ENCODE measurements around the gene DROSHA. TPM values are rescaled to one million over a fixed set of nuclear protein-coding genes. Genes with fewer than 3 reads are reported as not detected.
A peak's percentile ranks its signal among the peaks of the same experiment; 100 is the strongest.

Gene DROSHA
- total RNA-seq, 6 experiments from 2014 or later, result 13.0 to 21.0 (median 18.5) TPM

DNA sequence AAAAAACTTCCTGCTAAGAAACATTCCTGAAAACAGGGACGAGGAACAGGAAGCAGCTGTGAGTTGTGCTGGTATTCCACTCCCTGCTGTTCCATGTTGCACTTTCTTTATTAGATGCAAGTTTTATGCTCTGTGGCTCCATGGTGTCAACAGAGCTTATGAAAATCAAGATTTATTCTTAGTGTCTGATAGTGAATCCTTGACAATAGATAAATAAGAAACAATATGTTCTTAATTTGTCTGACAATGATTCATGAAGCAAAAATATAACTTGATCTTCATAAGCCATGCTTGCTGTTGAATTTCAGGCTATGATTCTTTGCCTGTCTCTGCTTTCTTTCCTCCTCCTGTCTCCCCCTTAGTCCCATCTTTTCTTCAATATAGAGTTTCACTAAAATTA, 119.6 kb downstream of the DROSHA start:
- peaks cover 0 to 17% (median 2%) of the 10 kb centered on the region in 4 donors for H3K36me3 ChIP-seq
- 44% methylated on average over 1 of the region's 1 CpG for WGBS (ENCODE audit: insufficient coverage, low coverage, low lambda C conversion rate, missing lambda C conversion rate)
- TF ChIP-seq, protein P1, sequence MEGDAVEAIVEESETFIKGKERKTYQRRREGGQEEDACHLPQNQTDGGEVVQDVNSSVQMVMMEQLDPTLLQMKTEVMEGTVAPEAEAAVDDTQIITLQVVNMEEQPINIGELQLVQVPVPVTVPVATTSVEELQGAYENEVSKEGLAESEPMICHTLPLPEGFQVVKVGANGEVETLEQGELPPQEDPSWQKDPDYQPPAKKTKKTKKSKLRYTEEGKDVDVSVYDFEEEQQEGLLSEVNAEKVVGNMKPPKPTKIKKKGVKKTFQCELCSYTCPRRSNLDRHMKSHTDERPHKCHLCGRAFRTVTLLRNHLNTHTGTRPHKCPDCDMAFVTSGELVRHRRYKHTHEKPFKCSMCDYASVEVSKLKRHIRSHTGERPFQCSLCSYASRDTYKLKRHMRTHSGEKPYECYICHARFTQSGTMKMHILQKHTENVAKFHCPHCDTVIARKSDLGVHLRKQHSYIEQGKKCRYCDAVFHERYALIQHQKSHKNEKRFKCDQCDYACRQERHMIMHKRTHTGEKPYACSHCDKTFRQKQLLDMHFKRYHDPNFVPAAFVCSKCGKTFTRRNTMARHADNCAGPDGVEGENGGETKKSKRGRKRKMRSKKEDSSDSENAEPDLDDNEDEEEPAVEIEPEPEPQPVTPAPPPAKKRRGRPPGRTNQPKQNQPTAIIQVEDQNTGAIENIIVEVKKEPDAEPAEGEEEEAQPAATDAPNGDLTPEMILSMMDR (IDR thresholded peaks at IDR 0.05), result no peak
- TF ChIP-seq POLR2A (IDR thresholded peaks at IDR 0.05), result no peak

GRCh38 chr5:31410089-31410488, 121.8 kb downstream of the DROSHA start:
- Histone ChIP-seq H3K9me3 (no peaks in the 10 kb centered on the region), H3K4me3 (no peak overlapping the region), H3K27ac (no peak overlapping the region), H3K4me1 (no peaks in the 10 kb centered on the region), H3K36me3 (peaks cover 0 to 38% (median 2%) of the 10 kb centered on the region in 4 donors), H3K27me3 (no peaks in the 10 kb centered on the region)
- 95% methylated on average over 5 of the region's 5 CpGs for WGBS (ENCODE audit: insufficient coverage, low coverage, low lambda C conversion rate, missing lambda C conversion rate)
- ATAC-seq (no peak), DNase-seq (no peak)
- no peak for TF ChIP-seq POLR2A (IDR thresholded peaks at IDR 0.05)
- TF ChIP-seq, protein P1 (IDR thresholded peaks at IDR 0.05), result no peak
- intact Hi-C loops (cut with DNase I), result no loop called here

More for the DNA sequence above, 119.6 kb downstream of the DROSHA start:
- DNase-seq (no peak), ATAC-seq (peak in 3 of 4 donors; percentile 29 to 53 (median 32))
- no peak overlapping the region for H3K4me3 ChIP-seq
- H3K4me1 ChIP-seq, result no peaks in the 10 kb centered on the region
- intact Hi-C loops (cut with DNase I), result no loop called here
- no peaks in the 10 kb centered on the region for H3K27me3 ChIP-seq
- H3K9me3 ChIP-seq, result no peaks in the 10 kb centered on the region
- no peak overlapping the region for H3K27ac ChIP-seq

DNA sequence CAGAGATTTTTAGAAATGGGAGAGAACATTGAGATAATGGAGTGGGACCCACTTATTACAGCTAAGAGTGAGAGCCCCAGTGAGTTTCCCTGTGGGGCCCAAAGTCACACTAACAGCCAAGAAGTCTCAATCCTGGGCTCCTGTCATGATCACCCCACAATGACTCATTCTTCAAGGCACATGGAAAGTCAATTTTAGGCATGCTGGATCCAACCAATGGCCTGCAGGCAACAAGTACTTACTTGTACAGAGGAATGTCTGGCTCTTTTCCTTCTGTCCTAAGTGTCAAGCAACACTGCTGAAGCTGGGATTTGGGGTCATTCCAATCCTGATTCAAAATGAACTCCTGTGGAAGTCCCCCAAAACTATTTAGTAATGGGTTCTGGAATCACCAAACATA, 123.1 kb downstream of the DROSHA start:
- no peak for ATAC-seq

GRCh38 chr5:31407921-31408693, 123.8 kb downstream of the DROSHA start:
- DNase-seq (no peak), ATAC-seq (no peak)
- H3K27me3 ChIP-seq, result no peaks in the 10 kb centered on the region
- H3K36me3 ChIP-seq, result peaks cover 0 to 38% (median 2%) of the 10 kb centered on the region in 4 donors
- 85% methylated on average over 4 of the region's 4 CpGs for WGBS (ENCODE audit: insufficient coverage, low coverage, low lambda C conversion rate, missing lambda C conversion rate)
- H3K9me3 ChIP-seq, result no peaks in the 10 kb centered on the region
- no peak overlapping the region for H3K27ac ChIP-seq
- no peak overlapping the region for H3K4me3 ChIP-seq
- intact Hi-C loops (cut with DNase I), result no loop called here
- H3K4me1 ChIP-seq, result no peaks in the 10 kb centered on the region
- TF ChIP-seq POLR2A (IDR thresholded peaks at IDR 0.05), result no peak
- TF ChIP-seq, protein P1 (IDR thresholded peaks at IDR 0.05), result no peak

More for the DNA sequence above, 123.1 kb downstream of the DROSHA start:
- Histone ChIP-seq H3K27me3 (no peaks in the 10 kb centered on the region), H3K4me3 (no peak overlapping the region), H3K9me3 (no peaks in the 10 kb centered on the region), H3K27ac (no peak overlapping the region), H3K4me1 (no peaks in the 10 kb centered on the region), H3K36me3 (peaks cover 0 to 38% (median 2%) of the 10 kb centered on the region in 4 donors)
- intact Hi-C loops (cut with DNase I), result no loop called here
- DNase-seq, result no peak
- no peak for TF ChIP-seq POLR2A (IDR thresholded peaks at IDR 0.05)
- TF ChIP-seq, protein P1 (IDR thresholded peaks at IDR 0.05), result no peak
